DMS153 treated with DMSO at 0.1 percent for 48 hours (cell line): ENCODE results near the gene LHFPL2.

Experiments
- DNase-seq: peaks from one replicate; lab custom pipeline; 2025; ENCODE audit not compliant: unreplicated experiment; lab: John Stamatoyannopoulos, UW

Gene LHFPL2

GRCh38 chr5:78547183-78547582 is 101.4 kb downstream of the LHFPL2 start:
- no peak for DNase-seq

GRCh38 chr5:78546276-78546996 is 102.1 kb downstream of the LHFPL2 start:
- no peak for DNase-seq

GRCh38 chr5:78545406-78545805 is 103.2 kb downstream of the LHFPL2 start:
- DNase-seq: no peak

GRCh38 chr5:78544561-78545201 is 103.9 kb downstream of the LHFPL2 start:
- DNase-seq: no peak

- DNase-seq: no peak
These were observed 104.7 kb downstream of the LHFPL2 start for GRCh38 chr5:78543916-78544315.

- DNase-seq: no peak
These were observed 105.3 kb downstream of the LHFPL2 start for GRCh38 chr5:78543292-78543691.

GRCh38 chr5:78542321-78542840 is 106.2 kb downstream of the LHFPL2 start:
- DNase-seq: no peak

- DNase-seq: no peak
These were observed 107.4 kb downstream of the LHFPL2 start for GRCh38 chr5:78541086-78541654.

GRCh38 chr5:78540335-78541085 is 108.1 kb downstream of the LHFPL2 start:
- DNase-seq: no peak

GRCh38 chr5:78538240-78538850 is 110.2 kb downstream of the LHFPL2 start:
- DNase-seq: no peak

GRCh38 chr5:78537821-78538220 is 110.8 kb downstream of the LHFPL2 start:
- DNase-seq: peak; percentile 1

GRCh38 chr5:78537411-78537810 is 111.2 kb downstream of the LHFPL2 start:
- no peak for DNase-seq

GRCh38 chr5:78536661-78537196 is 111.8 kb downstream of the LHFPL2 start:
- DNase-seq: no peak

GRCh38 chr5:78534905-78535200 is 113.7 kb downstream of the LHFPL2 start:
- DNase-seq: no peak

- no peak for DNase-seq
These were observed 114.2 kb downstream of the LHFPL2 start for GRCh38 chr5:78534148-78534904.

- DNase-seq: peak; percentile 4
These were observed 115.2 kb downstream of the LHFPL2 start for GRCh38 chr5:78533356-78533755.

- no peak for DNase-seq
These were observed 118.1 kb downstream of the LHFPL2 start for GRCh38 chr5:78530342-78531096.

- no peak for DNase-seq
These were observed 120.6 kb downstream of the LHFPL2 start for GRCh38 chr5:78527925-78528324.

GRCh38 chr5:78527054-78527859 is 121.3 kb downstream of the LHFPL2 start:
- DNase-seq: no peak
